Left ventricle myocardium inferior (tissue), 1 donor: ENCODE measurements around the gene ZNF286A. TPM values are rescaled to one million over a fixed set of nuclear protein-coding genes. Genes with fewer than 3 reads are reported as not detected.
"Not testable (repeated sequence)": the region's sequence is repeated elsewhere in the genome, so short reads cannot be mapped to it uniquely, and the experiment has no call there.

Source experiments
- DNase-seq: peaks from one replicate; pipeline ENCODE4 v3.0.0-alpha.2; 2020
- H3K27ac ChIP-seq: fragments of 200-600 bp; replicated peaks from 2 replicates; pipeline ENCODE4 v1.8.0; 2021
- H3K27me3 ChIP-seq: fragments of 200-600 bp; 2 replicates; pipeline ENCODE4 v1.8.0; 2021; ENCODE audit warnings: low read depth
- H3K36me3 ChIP-seq: fragments of 200-600 bp; 2 replicates; pipeline ENCODE4 v1.8.0; 2021
- H3K4me1 ChIP-seq: fragments of 200-600 bp; 2 replicates; pipeline ENCODE4 v1.8.0; 2021
- H3K4me3 ChIP-seq: fragments of 200-600 bp; 2 replicates; pipeline ENCODE4 v1.8.0; 2021; ENCODE audit warnings: mild to moderate bottlenecking, moderate library complexity
- H3K9me3 ChIP-seq: fragments of 200-600 bp; replicated peaks from 2 replicates; pipeline ENCODE4 v1.8.0; 2021
- intact Hi-C: fragments of 100-400 bp; cut with micrococcal nuclease; formaldehyde crosslinking; loops from one replicate; pipeline ENCODE4 v1.11.0; 2022
- total RNA-seq: library from RNA; stranded (reverse); fragmentation: NEBNext Ultra II Directional; extraction: Animal tissue kit (Norgen Biotek cat#: 25700); gene quantifications from one replicate; pipeline ENCODE4 v1.2.1, GENCODE V29; 2021
- TF ChIP-seq, protein P1 (sequence below): fragments of 200-600 bp; IDR thresholded peaks from 2 replicates; pipeline ENCODE4 v1.8.0; 2021; ENCODE audit warnings: antibody characterized with exemption, mild to moderate bottlenecking, borderline replicate concordance
- donor health status: DM: no; HTN: yes; CAD: no; lungs with severe emphysema.

Gene ZNF286A
- total RNA-seq, 1 donor from 2014 or later, result 10.8 TPM

DNA sequence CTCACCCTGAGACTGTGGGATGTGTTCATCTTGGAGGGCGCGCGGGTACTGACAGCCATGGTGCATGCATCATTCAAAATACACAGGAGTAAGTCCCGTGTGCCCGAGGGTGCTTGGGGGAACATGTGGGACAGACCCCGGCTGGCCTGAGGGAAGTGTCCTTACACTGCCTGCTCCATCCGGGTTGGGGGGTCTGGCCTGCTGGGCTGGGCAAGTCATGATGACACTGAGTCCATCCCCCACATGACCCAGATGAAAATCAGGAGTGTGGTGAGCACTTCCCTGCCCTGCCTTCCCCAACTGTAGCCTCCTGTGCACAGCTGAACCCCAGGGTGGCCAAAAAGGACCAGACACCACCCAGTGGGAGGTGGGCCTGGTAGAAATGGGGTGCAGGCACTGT lies 43.4 kb downstream of the ZNF286A start:
- Histone ChIP-seq H3K4me3 (no peak overlapping the region), H3K9me3 (no peaks in the 10 kb centered on the region), H3K4me1 (no peaks in the 10 kb centered on the region), H3K36me3 (no peaks in the 10 kb centered on the region), H3K27me3 (no peaks in the 10 kb centered on the region), H3K27ac (no peak overlapping the region)
- no peak for DNase-seq
- intact Hi-C loops, result no loop called here
- TF ChIP-seq, protein P1, sequence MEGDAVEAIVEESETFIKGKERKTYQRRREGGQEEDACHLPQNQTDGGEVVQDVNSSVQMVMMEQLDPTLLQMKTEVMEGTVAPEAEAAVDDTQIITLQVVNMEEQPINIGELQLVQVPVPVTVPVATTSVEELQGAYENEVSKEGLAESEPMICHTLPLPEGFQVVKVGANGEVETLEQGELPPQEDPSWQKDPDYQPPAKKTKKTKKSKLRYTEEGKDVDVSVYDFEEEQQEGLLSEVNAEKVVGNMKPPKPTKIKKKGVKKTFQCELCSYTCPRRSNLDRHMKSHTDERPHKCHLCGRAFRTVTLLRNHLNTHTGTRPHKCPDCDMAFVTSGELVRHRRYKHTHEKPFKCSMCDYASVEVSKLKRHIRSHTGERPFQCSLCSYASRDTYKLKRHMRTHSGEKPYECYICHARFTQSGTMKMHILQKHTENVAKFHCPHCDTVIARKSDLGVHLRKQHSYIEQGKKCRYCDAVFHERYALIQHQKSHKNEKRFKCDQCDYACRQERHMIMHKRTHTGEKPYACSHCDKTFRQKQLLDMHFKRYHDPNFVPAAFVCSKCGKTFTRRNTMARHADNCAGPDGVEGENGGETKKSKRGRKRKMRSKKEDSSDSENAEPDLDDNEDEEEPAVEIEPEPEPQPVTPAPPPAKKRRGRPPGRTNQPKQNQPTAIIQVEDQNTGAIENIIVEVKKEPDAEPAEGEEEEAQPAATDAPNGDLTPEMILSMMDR, result no peak

DNA sequence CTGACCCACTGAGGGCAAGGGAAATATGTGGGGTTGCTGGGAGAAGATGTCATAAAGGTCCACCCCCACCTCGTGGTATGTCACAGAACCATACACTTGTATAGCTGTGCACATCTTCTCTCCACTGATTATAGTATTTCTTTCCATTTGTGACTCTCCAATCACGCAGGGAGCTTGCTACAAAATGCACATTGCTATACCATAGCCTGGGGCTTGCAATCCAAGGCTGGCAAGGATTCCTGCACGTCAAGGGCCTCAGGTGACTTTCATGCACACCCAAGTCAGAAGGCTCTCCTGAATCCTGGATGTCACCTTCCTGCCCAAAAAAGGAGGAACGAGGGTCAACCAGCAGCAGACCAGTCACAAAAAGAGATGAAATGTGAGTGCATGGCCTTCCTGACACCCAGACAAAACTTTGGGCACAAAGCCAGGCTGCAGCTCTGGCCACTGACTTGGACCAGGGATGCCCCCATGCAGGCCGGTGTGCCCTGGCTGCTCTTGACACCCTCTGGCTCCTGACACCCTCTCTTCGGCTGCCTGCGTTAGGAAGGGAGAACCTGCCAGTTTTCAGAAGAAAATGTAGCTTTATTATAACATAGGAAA lies 44.6 kb downstream of the ZNF286A start:
- no peaks in the 10 kb centered on the region for H3K9me3 ChIP-seq
- TF ChIP-seq, protein P1, result no peak
- H3K4me1 ChIP-seq, result no peaks in the 10 kb centered on the region
- H3K4me3 ChIP-seq, result no peak overlapping the region
- H3K36me3 ChIP-seq, result no peaks in the 10 kb centered on the region
- peaks cover 1% of the 10 kb centered on the region for H3K27me3 ChIP-seq
- intact Hi-C loops, result no loop called here
- H3K27ac ChIP-seq, result no peak overlapping the region
- no peak for DNase-seq

DNA sequence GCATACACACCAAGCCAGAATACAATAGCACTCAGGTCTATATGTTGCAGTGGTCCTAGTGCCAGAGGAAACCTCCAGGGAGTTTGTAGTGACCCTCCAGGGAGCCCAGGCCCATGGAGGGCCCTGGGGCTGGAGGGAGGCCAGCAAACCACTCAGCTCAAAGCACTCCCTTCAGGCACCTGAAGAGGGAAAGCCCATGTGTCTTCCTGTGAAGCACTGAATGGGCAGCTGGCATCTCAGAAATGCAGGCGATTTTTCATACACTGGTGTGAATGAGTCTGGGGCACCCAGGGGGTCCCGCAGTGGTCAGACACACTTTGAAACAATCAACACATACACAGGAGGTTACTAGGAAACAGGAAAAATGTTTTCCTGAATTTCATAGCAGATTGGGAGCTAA lies 45.3 kb downstream of the ZNF286A start:
- H3K27ac ChIP-seq, result no peak overlapping the region
- intact Hi-C loops, result no loop called here

DNA sequence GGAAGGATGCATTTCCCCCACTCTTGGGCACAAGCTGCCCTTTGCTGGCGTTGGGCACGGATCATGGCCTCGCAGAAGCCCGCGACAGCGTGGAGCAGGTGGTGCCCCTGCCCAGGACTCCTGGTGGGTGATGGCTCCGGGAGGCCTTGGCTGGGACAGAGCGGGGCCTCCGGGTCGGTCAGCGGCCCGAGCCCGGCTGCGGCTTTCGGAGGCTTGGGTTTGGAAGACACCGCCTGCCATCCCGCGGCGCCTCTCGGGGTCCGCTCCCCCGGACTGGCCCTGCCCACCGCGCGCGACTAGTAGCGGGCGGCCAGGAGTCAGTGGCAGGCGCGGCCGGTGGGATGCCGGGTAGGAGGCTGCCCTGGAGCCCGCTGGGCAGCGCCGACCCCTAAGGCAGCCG lies 49.9 kb downstream of the ZNF286A start:
- intact Hi-C loops, H3K4me3 ChIP-seq, H3K4me1 ChIP-seq, DNase-seq, H3K36me3 ChIP-seq, H3K9me3 ChIP-seq, H3K27ac ChIP-seq: not testable (repeated sequence)
- peaks cover 19% of the 10 kb centered on the region for H3K27me3 ChIP-seq

More for the DNA sequence above, 45.3 kb downstream of the ZNF286A start:
- Histone ChIP-seq H3K4me3 (no peak overlapping the region), H3K27me3 (peaks cover 6% of the 10 kb centered on the region), H3K9me3 (no peaks in the 10 kb centered on the region), H3K36me3 (no peaks in the 10 kb centered on the region), H3K4me1 (no peaks in the 10 kb centered on the region)
- TF ChIP-seq, protein P1, result no peak
- no peak for DNase-seq

DNA sequence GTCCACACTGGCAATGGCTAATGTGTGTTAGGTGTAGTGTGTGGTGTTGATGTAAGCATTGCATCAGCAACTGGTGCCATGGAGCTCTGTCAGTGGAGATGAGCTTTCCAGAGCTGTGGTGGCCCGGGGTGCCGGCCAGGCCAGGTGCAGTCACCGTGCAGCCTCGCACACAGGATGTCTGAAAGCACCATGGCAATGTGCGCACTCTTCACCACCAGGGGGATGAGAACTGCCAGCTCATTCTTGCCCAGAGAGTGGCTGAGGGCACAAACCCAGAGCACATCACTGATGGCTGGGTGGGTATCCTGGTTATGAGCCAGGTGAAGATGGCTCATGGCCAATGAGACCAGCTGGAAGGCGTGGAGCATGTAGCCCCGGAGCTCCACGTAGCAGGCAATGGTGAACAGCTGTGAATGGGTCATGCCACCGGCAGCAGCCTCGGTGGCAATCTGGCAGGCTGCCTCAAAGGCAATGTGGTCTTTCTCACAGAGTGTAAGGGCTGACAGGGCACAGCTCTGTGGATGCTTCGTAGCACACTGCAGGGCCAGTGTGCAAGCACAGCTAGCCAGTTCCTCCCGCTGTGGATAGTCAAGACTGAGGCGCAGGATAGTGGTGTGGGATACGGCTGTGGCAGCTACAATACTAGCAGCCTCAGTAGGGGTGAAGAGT lies 69.4 kb downstream of the ZNF286A start:
- DNase-seq, result not testable (repeated sequence)

More for the DNA sequence above, 69.4 kb downstream of the ZNF286A start:
- H3K36me3 ChIP-seq, H3K4me1 ChIP-seq, H3K9me3 ChIP-seq, H3K4me3 ChIP-seq, H3K27ac ChIP-seq, H3K27me3 ChIP-seq, intact Hi-C loops: not testable (repeated sequence)

Other genes starting within 250 kb of the ZNF286A start
- gene CDRT4, start 232.1 kb upstream of the ZNF286A start, total RNA-seq, result 1.4 TPM
- gene TVP23C, start 136.3 kb upstream of the ZNF286A start, total RNA-seq, result 4.8 TPM
- gene FBXW10B, start 80.0 kb upstream of the ZNF286A start, total RNA-seq, result 1.0 TPM
- gene TRIM16, start 15.4 kb upstream of the ZNF286A start, total RNA-seq, result 30.4 TPM
- not detected for gene TBC1D26, start 32.5 kb downstream of the ZNF286A start, total RNA-seq
- gene ADORA2B, start 245.4 kb downstream of the ZNF286A start, total RNA-seq, result 0.55 TPM